Skeletal muscle satellite cell (primary cell): ENCODE results near the gene DNAL1.

Experiments used
- H3K27me3 ChIP-seq: 2 replicates; pipeline ENCODE4 v1.7.0; 2013; ENCODE audit warnings: low read length; ENCODE audit not compliant: control insufficient read depth, insufficient read depth
- H3K36me3 ChIP-seq: 2 replicates; pipeline ENCODE4 v1.7.0; 2013; ENCODE audit warnings: mild to moderate bottlenecking, control low read depth, low read length; ENCODE audit not compliant: insufficient read depth
- H3K4me1 ChIP-seq: 2 replicates; pipeline ENCODE4 v1.7.0; 2013; ENCODE audit warnings: low read length; ENCODE audit not compliant: control insufficient read depth, insufficient read depth
- H3K4me2 ChIP-seq: 2 replicates; pipeline ENCODE4 v1.7.0; 2013; ENCODE audit warnings: mild to moderate bottlenecking, low read length
- H3K4me3 ChIP-seq: 2 replicates; pipeline ENCODE4 v1.7.0; 2013; ENCODE audit warnings: low read length
- H3K9ac ChIP-seq: 2 replicates; pipeline ENCODE4 v1.7.0; 2013; ENCODE audit warnings: mild to moderate bottlenecking, low read depth, low read length, moderate library complexity
- H3K9me3 ChIP-seq: replicated peaks from 2 replicates; pipeline ENCODE4 v1.7.0; 2013; ENCODE audit warnings: mild to moderate bottlenecking, control low read depth, low read length

Gene DNAL1

GRCh38 chr14:73712071-73712506 is 67.3 kb downstream of the DNAL1 start:
- H3K4me3 ChIP-seq: peak overlapping the region; percentile 89
- H3K27me3 ChIP-seq: no peaks in the 10 kb centered on the region
- H3K9ac ChIP-seq: peak overlapping the region; percentile 90
- H3K9me3 ChIP-seq: no peaks in the 10 kb centered on the region
- H3K36me3 ChIP-seq: peaks cover 12% of the 10 kb centered on the region
- peaks cover 15% of the 10 kb centered on the region for H3K4me1 ChIP-seq
- H3K4me2 ChIP-seq: peak overlapping the region; percentile 94

DNA sequence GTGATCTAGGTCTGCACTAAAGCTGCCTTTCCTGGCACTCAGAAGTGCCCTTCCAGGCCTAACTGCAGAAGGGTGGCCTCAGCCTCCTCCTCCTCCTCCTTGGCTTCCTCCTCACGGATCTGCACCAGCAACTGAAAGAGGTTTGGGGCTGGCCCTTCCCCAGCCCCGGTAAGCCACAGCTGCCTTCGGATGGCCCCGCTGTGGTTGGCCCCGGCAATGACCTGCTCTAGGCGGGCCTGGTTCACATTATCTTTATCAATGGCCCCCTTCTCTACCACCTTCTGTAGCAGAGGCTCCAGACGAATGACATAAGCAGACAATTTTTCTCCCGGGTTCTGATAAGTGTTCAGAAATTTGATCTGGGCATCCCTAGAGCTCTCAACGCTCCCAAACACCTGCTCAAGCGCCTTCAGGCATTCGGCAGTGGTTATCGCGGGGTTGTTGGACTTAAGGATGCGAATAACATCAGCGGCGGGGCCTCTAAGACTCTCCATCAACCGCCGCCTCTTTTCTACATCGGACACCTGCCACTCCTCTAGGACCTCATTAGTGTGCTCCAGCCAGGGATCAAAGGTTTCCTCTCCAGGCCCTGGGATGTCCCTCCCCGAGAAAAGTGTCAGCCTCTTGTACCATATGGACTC is 67.9 kb downstream of the DNAL1 start:
- Histone ChIP-seq H3K36me3 (peaks cover 18% of the 10 kb centered on the region), H3K4me1 (peaks cover 15% of the 10 kb centered on the region), H3K4me2 (peak overlapping the region; percentile 94), H3K27me3 (no peaks in the 10 kb centered on the region), H3K9me3 (no peaks in the 10 kb centered on the region), H3K4me3 (peak overlapping the region; percentile 89), H3K9ac (peak overlapping the region; percentile 90)

DNA sequence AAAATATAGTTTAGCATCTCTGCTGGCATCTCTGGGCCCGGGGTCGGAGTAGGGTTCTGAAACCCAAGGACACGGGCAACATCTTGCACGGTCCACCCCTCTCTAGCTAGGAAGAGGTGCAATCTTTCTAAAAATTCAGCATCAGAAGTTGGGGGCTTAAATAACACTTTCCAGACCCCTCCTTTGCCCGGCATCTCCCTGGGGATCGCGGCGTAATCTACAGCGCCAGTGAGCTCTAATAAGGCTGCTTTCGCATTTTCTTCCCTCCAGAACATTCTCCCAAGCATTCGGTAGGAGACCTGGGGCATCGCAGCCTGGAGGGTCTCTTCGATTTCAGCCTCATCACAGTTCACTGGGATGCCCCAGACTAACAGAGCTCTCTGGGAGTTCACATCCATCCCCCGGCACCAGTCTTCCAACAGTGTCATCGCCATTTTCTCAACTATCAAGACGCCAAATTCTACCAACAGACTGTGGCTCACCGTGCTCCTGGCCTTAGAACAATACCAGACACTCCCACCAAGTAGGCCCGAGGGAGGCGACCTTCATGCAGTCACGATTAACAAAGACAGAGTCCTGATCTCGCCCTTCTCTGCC is 68.5 kb downstream of the DNAL1 start:
- Histone ChIP-seq H3K9me3 (no peaks in the 10 kb centered on the region), H3K4me1 (peaks cover 15% of the 10 kb centered on the region), H3K27me3 (no peaks in the 10 kb centered on the region), H3K4me3 (peak overlapping the region; percentile 89), H3K36me3 (peaks cover 24% of the 10 kb centered on the region), H3K9ac (peak overlapping the region; percentile 90), H3K4me2 (peak overlapping the region; percentile 94)

- Histone ChIP-seq H3K27me3 (no peaks in the 10 kb centered on the region), H3K4me1 (peaks cover 15% of the 10 kb centered on the region), H3K9ac (peak within 1 kb of the TSS; percentile 90), H3K36me3 (peaks cover 30% of the 10 kb centered on the region), H3K4me2 (peak within 1 kb of the TSS; percentile 94), H3K9me3 (no peaks in the 10 kb centered on the region), H3K4me3 (peak within 1 kb of the TSS; percentile 89)
These were observed 69.2 kb downstream of the DNAL1 start, which contains the start of gene PNMA1 for GRCh38 chr14:73713803-73714655. TSS of gene PNMA1 (minus strand) at chr14:73714384. CDS start at chr14:73713639, 745 bp downstream.

GRCh38 chr14:73714656-73715081 is 69.9 kb downstream of the DNAL1 start:
- Histone ChIP-seq H3K4me3 (peak overlapping the region; percentile 89), H3K4me2 (peak overlapping the region; percentile 94), H3K9ac (peak overlapping the region; percentile 90), H3K4me1 (peaks cover 15% of the 10 kb centered on the region), H3K27me3 (no peaks in the 10 kb centered on the region), H3K36me3 (peaks cover 35% of the 10 kb centered on the region), H3K9me3 (no peaks in the 10 kb centered on the region)

- H3K4me1 ChIP-seq: peaks cover 15% of the 10 kb centered on the region
These were observed 70.9 kb downstream of the DNAL1 start for GRCh38 chr14:73715707-73716106.

DNA sequence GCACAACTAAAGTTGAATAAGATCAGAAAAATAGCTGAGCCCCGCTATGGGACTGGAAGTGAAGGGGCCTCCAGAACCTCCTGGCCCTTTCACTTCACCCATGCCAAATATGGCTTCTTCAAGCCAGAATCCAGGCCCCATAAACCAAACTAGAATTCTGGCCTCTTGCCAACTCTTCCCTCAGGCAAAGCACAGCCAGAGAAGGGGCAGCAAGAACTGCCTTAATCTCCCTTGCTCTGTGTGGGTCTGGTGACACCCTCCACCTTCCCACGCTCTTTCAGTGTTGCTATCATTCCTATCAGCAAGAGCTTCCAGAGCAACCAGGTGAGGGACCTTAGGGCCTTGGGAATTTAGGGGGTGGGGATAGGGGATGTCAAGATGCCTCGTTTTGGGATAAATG is 72.5 kb downstream of the DNAL1 start:
- H3K9me3 ChIP-seq: no peaks in the 10 kb centered on the region
- no peak overlapping the region for H3K9ac ChIP-seq
- peaks cover 8% of the 10 kb centered on the region for H3K4me1 ChIP-seq
- H3K27me3 ChIP-seq: no peaks in the 10 kb centered on the region
- no peak overlapping the region for H3K4me2 ChIP-seq
- peaks cover 58% of the 10 kb centered on the region for H3K36me3 ChIP-seq
- no peak overlapping the region for H3K4me3 ChIP-seq

More at GRCh38 chr14:73715707-73716106, 70.9 kb downstream of the DNAL1 start:
- Histone ChIP-seq H3K4me2 (no peak overlapping the region), H3K4me3 (no peak overlapping the region), H3K9me3 (no peaks in the 10 kb centered on the region), H3K9ac (no peak overlapping the region), H3K27me3 (no peaks in the 10 kb centered on the region), H3K36me3 (peaks cover 42% of the 10 kb centered on the region)

- no peaks in the 10 kb centered on the region for H3K27me3 ChIP-seq
- H3K9me3 ChIP-seq: no peaks in the 10 kb centered on the region
- peaks cover 10% of the 10 kb centered on the region for H3K4me1 ChIP-seq
- H3K36me3 ChIP-seq: peaks cover 63% of the 10 kb centered on the region
- H3K4me2 ChIP-seq: no peak overlapping the region
- no peak overlapping the region for H3K9ac ChIP-seq
- H3K4me3 ChIP-seq: no peak overlapping the region
These were observed 73.1 kb downstream of the DNAL1 start for GRCh38 chr14:73717711-73718417.

DNA sequence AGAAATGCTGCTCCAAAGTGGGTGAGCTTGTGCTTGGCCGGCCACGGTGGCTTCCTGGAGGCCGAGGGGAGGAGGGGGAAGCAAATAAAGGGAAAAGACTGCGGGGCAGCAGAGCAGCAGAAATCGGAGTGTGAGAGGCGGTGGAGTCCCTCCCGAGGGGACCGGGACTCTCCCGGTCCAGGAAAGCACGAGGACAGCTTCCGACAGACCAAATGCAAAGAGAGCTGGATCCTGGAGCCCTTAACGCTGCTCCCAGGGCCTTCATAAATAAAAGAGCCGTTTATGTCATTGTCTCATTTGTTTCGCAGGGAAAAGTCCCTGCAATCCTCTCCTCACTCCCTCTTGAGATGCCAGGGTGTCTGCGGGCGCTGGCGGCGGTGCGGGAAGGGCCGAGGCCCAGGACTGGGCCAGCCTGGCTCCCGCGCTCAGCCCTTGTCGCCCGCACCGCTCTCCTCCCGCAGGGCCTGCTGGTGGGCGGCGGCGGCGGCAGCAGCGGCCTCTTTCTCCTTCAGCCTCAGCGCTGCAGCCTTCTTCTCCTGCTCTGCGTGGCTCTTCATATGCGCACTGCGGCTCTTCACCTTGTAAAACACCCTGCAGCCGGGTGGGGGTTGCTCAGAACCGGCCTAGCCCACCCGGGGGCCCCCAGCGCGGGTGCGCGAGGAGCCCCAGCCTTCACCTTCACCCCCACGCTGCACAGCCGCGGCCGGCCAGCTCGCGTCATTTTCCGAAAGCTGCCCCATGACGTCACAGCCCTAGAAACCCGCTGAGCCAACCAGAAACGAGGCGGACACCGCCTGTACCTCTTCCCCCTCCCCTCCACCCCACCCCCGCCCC is 73.8 kb downstream of the DNAL1 start:
- H3K4me2 ChIP-seq: no peak overlapping the region
- H3K27me3 ChIP-seq: no peaks in the 10 kb centered on the region
- H3K4me1 ChIP-seq: peaks cover 18% of the 10 kb centered on the region
- peaks cover 63% of the 10 kb centered on the region for H3K36me3 ChIP-seq
- H3K4me3 ChIP-seq: no peak overlapping the region
- no peak overlapping the region for H3K9ac ChIP-seq
- no peaks in the 10 kb centered on the region for H3K9me3 ChIP-seq

GRCh38 chr14:73719361-73719760 is 74.6 kb downstream of the DNAL1 start:
- H3K9ac ChIP-seq: no peak overlapping the region
- H3K4me1 ChIP-seq: peaks cover 23% of the 10 kb centered on the region
- no peak overlapping the region for H3K4me3 ChIP-seq
- H3K4me2 ChIP-seq: no peak overlapping the region
- no peaks in the 10 kb centered on the region for H3K27me3 ChIP-seq
- no peaks in the 10 kb centered on the region for H3K9me3 ChIP-seq
- H3K36me3 ChIP-seq: peaks cover 63% of the 10 kb centered on the region
